Thoracic aorta (tissue), 2 donors: ENCODE data around the gene FAM228A. TPM values are rescaled to one million over a fixed set of nuclear protein-coding genes. Genes with fewer than 3 reads are reported as not detected.

Source experiments
- ATAC-seq: fragments of 150-250 bp; one replicate; pipeline ENCODE4 v1.8.0; 2017; ENCODE audit warnings: low read depth; ENCODE audit not compliant: insufficient number of reproducible peaks, low FRiP score
- DNase-seq: peaks from one replicate; pipeline ENCODE4 v3.0.0-alpha.2; 2020; ENCODE audit warnings: low spot score
- H3K27ac ChIP-seq, 2 donors: fragments of 200-600 bp; sonication (generic); 1 replicate in 1 of 2; 2 replicates in 1 of 2; pipeline ENCODE4 v1.5.1; 2016; ENCODE audit warnings: mild to moderate bottlenecking in 2 of 2, moderate library complexity in 2 of 2
- H3K27me3 ChIP-seq: fragments of 200-600 bp; sonication (generic); replicated peaks from 2 replicates; pipeline ENCODE4 v1.6.0; 2016; ENCODE audit warnings: mild to moderate bottlenecking; ENCODE audit not compliant: insufficient read depth
- H3K36me3 ChIP-seq: fragments of 200-600 bp; sonication (generic); one replicate; pipeline ENCODE4 v1.5.1; 2016
- H3K4me1 ChIP-seq, 2 donors: fragments of 200-600 bp; sonication (generic); 1 replicate in 1 of 2; 2 replicates in 1 of 2; pipeline versions ENCODE4 v1.5.1 to v1.6.0; 2016; ENCODE audit warnings: low read depth in 2 of 2, mild to moderate bottlenecking in 1 of 2; ENCODE audit not compliant: control insufficient read depth in 1 of 2
- H3K4me3 ChIP-seq: fragments of 200-600 bp; sonication (generic); 2 replicates; pipeline ENCODE4 v1.5.1; 2016; ENCODE audit warnings: mild to moderate bottlenecking
- H3K9me3 ChIP-seq: fragments of 200-600 bp; sonication (generic); 2 replicates; pipeline ENCODE4 v1.5.1; 2016
- CTCF ChIP-seq: fragments of 200-600 bp; sonication (generic); IDR thresholded peaks from one replicate; pipeline ENCODE4 v1.5.1; 2019; ENCODE audit warnings: antibody characterized with exemption
- total RNA-seq, 2 donors: library from RNA; depleted of rRNA; stranded (reverse); fragments of >200 nt; gene quantifications; one replicate each; pipeline versions ENCODE4 v1.1.0 to v1.2.3, GENCODE V29; 2016

Gene FAM228A
- total RNA-seq, 2 donors from 2014 or later, result 0.81 to 0.92 TPM

- DNase-seq, result no peak
- Histone ChIP-seq H3K27ac (no peak overlapping the region), H3K36me3 (peaks cover 5% of the 10 kb centered on the region), H3K4me1 (no peaks in the 10 kb centered on the region), H3K27me3 (no peaks in the 10 kb centered on the region), H3K9me3 (no peaks in the 10 kb centered on the region), H3K4me3 (no peak overlapping the region)
- ATAC-seq, result no peak
- no peak for TF ChIP-seq CTCF
These were observed 56.6 kb downstream of the FAM228A start for GRCh38 chr2:24231461-24231881.

GRCh38 chr2:24233321-24233720 is 58.5 kb downstream of the FAM228A start:
- Histone ChIP-seq H3K4me3 (no peak overlapping the region), H3K36me3 (peaks cover 5% of the 10 kb centered on the region), H3K9me3 (no peaks in the 10 kb centered on the region), H3K27me3 (no peaks in the 10 kb centered on the region), H3K27ac (no peak overlapping the region), H3K4me1 (no peaks in the 10 kb centered on the region)
- ATAC-seq, result no peak
- no peak for DNase-seq
- no peak for TF ChIP-seq CTCF

GRCh38 chr2:24237313-24237712 is 62.5 kb downstream of the FAM228A start:
- Histone ChIP-seq H3K4me1 (no peaks in the 10 kb centered on the region), H3K27me3 (no peaks in the 10 kb centered on the region), H3K27ac (no peak overlapping the region), H3K36me3 (peaks cover 8% of the 10 kb centered on the region), H3K9me3 (no peaks in the 10 kb centered on the region), H3K4me3 (no peak overlapping the region)
- ATAC-seq, result no peak
- no peak for TF ChIP-seq CTCF
- no peak for DNase-seq

GRCh38 chr2:24238158-24238557 is 63.3 kb downstream of the FAM228A start:
- no peak for DNase-seq
- no peaks in the 10 kb centered on the region for H3K4me1 ChIP-seq
- no peak for TF ChIP-seq CTCF
- H3K4me3 ChIP-seq, result no peak overlapping the region
- H3K27me3 ChIP-seq, result no peaks in the 10 kb centered on the region
- H3K36me3 ChIP-seq, result peaks cover 8% of the 10 kb centered on the region
- H3K27ac ChIP-seq, result no peak overlapping the region
- no peak for ATAC-seq
- no peaks in the 10 kb centered on the region for H3K9me3 ChIP-seq

GRCh38 chr2:24239553-24239952 is 64.7 kb downstream of the FAM228A start:
- H3K4me3 ChIP-seq, result no peak overlapping the region
- no peak for TF ChIP-seq CTCF
- no peak overlapping the region for H3K27ac ChIP-seq
- DNase-seq (no peak), ATAC-seq (no peak)
- H3K9me3 ChIP-seq, result no peaks in the 10 kb centered on the region
- H3K36me3 ChIP-seq, result peaks cover 17% of the 10 kb centered on the region
- H3K4me1 ChIP-seq, result no peaks in the 10 kb centered on the region
- no peaks in the 10 kb centered on the region for H3K27me3 ChIP-seq

Other genes with a start within 250 kb of the FAM228A start
- gene ATAD2B, start 247.9 kb upstream of the FAM228A start, total RNA-seq, result 10 to 100 TPM; 38.3 to 80.7 TPM
- 10 to 100 TPM in 1 of 2 donors, 1 to 10 TPM in 1; 6.1 to 18.8 TPM for gene UBXN2A, start 234.6 kb upstream of the FAM228A start, total RNA-seq
- under 1 TPM in 1 of 2 donors, not detected in 1; 0.14 TPM for gene MFSD2B, start 165.0 kb upstream of the FAM228A start, total RNA-seq
- 10 to 100 TPM in 1 of 2 donors, 1 to 10 TPM in 1; 8.0 to 21.3 TPM for gene WDCP, start 127.7 kb upstream of the FAM228A start, total RNA-seq
- 10 to 100 TPM in 1 of 2 donors, 1 to 10 TPM in 1; 7.3 to 12.5 TPM for gene FKBP1B, start 125.3 kb upstream of the FAM228A start, total RNA-seq
- 10 to 100 TPM; 39.7 to 44.1 TPM for gene SF3B6, start 98.7 kb upstream of the FAM228A start, total RNA-seq
- 10 to 100 TPM in 1 of 2 donors, 1 to 10 TPM in 1; 3.1 to 13.0 TPM for gene TP53I3, start 90.2 kb upstream of the FAM228A start, total RNA-seq
- 1 to 10 TPM in 1 of 2 donors, not detected in 1; 1.9 TPM for gene PFN4, start 51.7 kb upstream of the FAM228A start, total RNA-seq
- gene FAM228B, start 51.6 kb upstream of the FAM228A start, total RNA-seq, result 100 to 1,000 TPM in 1 of 2 donors, 10 to 100 TPM in 1; 23.6 to 114 TPM
- gene ITSN2, start 185.5 kb downstream of the FAM228A start, total RNA-seq, result 100 to 1,000 TPM in 1 of 2 donors, 10 to 100 TPM in 1; 64.0 to 121 TPM